ENCODE data around the gene TAGLN. TPM values are rescaled to one million over a fixed set of nuclear protein-coding genes. Genes with fewer than 3 reads are reported as not detected.

The TAGLN gene
- polyA plus RNA-seq, 1 donor, result 75.4 TPM

DNA sequence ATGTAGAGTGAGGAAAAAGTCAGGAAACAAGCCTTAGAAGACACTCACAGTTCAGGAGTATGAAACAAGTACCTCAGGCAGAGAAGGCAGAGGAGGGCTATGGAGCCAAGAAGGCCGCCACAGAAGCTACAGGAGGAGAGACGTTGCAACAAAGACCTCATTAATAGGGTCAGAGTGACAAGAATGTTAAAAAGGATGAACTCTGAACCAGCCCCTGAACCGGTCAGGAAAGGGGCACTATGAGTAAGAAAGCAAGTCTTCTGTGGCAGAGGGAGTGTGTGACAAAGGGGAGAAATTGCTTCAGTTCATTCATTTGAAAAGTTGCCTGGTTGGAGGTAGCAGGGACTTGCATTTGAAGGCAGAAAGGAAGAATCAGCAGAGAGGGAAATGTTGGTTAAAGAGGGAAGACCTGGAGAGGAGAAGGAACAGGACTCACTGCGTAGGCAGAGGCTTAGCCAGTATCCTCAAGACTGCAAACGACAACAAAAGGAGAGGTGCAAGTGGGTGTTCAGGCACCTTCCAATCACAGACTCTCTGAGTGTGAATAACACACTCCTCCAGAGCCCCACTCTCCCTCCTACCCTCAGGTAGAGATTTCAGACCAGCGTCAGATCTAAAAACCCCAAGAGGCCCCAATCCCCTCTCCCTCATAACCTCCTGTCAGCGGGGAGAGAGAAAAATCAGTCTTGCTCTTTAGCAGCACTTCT, 15.4 kb downstream of the TAGLN start:
- no peak for DNase-seq (ENCODE audit: low read depth)

- DNase-seq (ENCODE audit: low read depth), result no peak
These were observed 18.2 kb downstream of the TAGLN start for GRCh38 chr11:117217141-117218084.

DNA sequence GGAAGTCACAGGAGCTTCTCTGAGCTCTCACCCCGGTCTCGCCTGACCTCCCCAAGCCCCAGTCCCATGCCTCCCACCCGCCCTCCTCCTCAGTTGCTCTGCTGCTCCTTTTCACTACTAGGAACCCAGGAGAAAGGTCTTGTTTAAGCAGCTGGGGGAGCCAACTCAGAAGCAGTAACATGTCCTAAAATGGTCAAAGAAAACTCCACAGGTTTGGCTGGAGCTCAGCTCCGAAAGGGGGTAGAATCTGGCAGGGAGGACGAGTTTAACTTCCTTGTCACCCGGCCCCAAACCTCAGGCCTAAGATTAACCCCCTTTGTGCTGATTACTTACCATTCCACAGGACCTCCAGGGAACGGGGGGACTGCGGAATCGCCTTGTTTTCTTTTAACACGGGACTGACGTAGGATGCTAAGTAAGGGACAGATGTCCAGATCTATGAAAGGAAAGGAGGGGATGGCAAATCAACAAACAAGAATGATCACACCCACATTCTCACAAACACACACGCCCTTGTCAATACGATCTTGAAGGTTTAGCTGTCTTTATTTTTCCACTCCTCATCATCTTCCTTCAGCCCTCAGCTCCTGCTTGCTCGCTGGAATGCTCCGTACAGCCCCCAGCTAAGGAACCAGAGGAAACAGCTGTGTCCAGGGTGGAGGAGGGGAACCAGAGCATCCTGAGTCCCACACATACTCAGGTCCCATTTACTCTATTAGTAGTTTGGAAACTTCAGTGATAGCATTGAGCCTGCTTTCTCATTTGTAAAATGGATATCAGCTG, 19.2 kb downstream of the TAGLN start:
- no peak for DNase-seq (ENCODE audit: low read depth)

DNA sequence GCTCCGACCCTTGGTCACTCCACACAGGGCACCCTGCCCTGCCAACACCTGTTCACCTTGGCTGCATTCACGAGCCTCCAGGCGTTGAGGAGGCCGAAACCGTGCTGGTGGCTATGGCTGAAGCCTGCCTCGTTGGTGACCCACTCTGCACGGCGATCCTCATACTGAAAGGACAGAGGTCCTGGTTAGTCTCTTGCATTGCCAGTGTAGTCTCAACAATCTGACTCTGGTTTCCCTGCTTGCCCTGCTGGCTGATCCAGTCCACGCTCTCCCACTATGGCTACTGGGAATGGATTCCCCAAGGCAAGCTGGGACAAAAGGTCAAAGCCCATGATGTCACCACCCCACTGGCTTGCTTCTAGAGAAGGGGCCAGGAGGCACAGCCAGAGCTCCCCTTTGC, 19.8 kb downstream of the TAGLN start:
- DNase-seq (ENCODE audit: low read depth), result no peak

DNA sequence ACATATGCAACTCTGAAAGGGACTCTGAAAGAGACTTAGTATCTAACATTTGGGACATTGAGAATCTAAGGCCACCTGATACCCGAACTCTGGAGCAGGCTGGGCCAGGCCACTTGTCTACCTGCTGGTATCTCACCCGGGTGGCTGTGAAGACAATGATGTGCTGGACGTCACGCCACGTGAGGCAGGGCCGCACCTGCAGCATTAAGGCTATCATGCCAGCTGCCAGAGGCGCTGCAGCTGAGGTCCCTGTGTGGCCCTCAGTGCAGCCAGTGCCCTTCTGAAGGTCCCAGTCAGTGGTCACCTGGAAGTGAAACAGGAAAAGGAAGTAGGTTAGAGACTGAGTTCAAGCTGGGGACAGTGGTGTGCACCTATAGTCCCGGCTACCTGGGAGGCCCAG, 20.3 kb downstream of the TAGLN start:
- DNase-seq (ENCODE audit: low read depth), result no peak

- no peak for DNase-seq (ENCODE audit: low read depth)
These were observed 20.8 kb downstream of the TAGLN start for GRCh38 chr11:117219995-117220394.

- no peak for DNase-seq (ENCODE audit: low read depth)
These were observed 21.4 kb downstream of the TAGLN start for GRCh38 chr11:117220568-117220967.

- DNase-seq (ENCODE audit: low read depth), result no peak
These were observed 22.0 kb downstream of the TAGLN start for GRCh38 chr11:117220999-117221774.

- no peak for DNase-seq (ENCODE audit: low read depth)
These were observed 22.8 kb downstream of the TAGLN start for GRCh38 chr11:117221775-117222517.

DNA sequence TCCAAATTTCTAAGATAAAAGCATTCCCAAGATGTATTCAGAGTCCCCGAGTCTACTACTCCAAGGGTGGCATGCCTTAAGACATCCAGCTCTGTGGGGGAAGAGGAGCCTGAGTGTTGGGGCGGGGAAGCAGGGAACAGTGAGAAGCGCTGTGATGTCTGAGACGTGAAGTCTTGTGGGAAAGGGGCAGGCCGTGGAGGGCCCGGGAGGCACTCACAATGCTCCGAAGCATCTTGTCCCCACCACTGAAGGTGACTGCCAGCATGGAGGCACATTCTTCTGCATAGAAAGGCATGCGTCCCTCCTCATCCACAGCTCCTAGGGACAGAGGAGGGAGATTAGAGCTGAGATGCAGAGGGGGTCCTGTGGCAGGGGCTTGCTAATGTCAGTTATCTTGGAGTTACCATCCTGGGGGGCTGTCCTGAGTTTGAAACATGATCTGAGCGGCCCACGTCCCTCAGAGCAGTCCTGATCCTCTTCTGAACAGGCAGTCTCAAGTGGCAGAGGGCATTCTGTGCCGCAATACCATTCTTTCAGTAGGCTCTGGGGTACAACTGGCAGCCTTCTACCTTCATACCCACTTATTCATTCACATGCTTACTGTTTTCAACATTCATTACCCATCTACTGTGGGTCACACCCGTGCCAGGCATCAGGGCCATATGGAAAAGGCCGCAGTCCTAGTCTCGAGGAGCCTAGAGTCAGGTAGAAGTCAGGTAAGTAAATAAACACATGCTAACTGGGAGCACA, 24.0 kb downstream of the TAGLN start:
- no peak for DNase-seq (ENCODE audit: low read depth)

DNA sequence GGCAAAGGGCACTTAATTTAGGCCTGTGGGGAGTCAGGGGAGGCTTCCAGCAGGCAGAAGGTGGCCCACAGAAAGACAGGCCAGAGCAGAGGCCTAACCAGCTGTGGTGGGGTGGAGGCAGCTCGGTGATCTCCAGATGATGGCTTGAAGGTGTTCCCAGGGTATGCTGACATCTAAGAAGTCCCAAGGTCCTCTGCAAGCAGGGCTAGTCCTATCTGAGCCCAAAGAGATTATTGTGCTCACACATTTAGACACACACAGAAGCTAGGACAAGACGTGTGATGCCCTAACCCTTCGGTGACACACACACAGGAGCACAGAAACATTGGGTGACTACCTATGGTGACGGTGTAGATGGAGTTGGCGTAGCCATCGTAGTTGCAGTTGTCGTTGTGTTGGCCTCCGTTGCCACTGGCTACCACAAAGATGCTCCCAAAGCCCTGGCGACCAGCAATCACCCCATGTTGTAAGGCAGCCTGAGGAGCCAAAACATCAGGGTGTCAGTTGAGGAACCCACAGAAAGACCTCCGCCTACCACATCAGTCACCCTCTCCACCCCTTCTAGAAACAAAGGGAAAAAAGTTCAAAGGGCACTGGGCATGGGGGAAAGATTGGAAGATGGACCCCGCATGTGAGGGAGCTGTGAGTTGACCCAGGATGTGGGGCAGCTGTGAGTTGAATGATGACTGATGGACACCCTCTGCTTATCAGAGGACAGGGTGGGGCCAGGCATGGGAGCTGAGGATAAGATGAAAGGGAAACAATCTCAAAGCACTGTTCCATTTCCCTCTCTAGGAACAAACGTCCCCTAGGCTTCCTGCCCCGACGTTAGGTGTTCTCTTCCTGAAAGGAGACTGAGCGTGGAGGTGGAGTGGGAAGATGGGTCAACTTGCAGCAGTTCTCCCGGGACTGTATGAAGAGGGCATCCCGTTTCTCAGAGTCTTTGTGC, 24.8 kb downstream of the TAGLN start:
- DNase-seq (ENCODE audit: low read depth), result no peak

GRCh38 chr11:117225553-117226170, 26.5 kb downstream of the TAGLN start:
- no peak for DNase-seq (ENCODE audit: low read depth)

GRCh38 chr11:117226388-117227385, 27.5 kb downstream of the TAGLN start:
- no peak for DNase-seq (ENCODE audit: low read depth)

DNA sequence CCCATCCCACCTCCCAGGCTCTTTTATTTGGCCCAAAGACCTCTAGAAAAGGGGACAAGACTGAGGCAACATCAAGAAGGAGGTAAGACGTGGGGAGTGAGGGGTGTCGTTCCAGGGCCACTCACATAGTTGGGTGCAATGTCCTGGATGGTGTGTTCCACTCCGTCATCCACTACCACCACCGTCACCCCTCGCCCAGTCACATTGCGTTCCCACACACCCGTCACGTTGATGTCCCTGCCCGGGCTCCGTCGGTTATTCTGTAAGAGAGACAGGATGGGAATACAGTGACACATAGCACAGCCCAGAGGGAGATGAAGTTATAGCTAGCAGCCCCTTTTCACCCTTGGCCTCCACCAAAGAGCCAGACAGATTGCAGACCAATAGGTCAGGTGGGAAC, 28.9 kb downstream of the TAGLN start:
- no peak for DNase-seq (ENCODE audit: low read depth)

GRCh38 chr11:117229411-117229810, 30.2 kb downstream of the TAGLN start:
- no peak for DNase-seq (ENCODE audit: low read depth)

- DNase-seq (ENCODE audit: low read depth), result no peak
These were observed 30.7 kb downstream of the TAGLN start for GRCh38 chr11:117229931-117230285.
